Measurements from ENCODE around the gene SAMD8.
"Not testable (repeated sequence)": the region's sequence is repeated elsewhere in the genome, so short reads cannot be mapped to it uniquely, and the experiment has no call there.

The SAMD8 gene

DNA sequence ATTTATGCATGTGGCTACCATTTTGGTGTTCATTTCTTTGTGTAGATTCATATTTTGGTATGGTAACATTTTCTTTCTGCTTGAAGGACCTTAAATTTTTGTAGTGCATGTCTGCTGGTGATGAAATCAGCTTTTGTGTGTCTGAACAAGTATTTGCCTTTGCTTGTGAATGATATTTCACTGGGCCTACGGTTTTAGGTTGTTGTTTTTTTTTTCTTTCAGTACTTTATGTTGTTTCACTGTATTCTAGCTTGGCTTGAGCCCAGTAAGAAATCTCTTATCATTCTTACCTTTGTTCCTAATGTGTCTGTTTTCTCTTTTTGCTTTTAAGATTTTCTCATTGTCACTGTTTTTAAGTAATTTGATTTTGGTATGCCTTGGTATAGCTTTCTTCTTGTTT, 31.9 kb downstream of the SAMD8 start:
- DNase-seq = no peak

DNA sequence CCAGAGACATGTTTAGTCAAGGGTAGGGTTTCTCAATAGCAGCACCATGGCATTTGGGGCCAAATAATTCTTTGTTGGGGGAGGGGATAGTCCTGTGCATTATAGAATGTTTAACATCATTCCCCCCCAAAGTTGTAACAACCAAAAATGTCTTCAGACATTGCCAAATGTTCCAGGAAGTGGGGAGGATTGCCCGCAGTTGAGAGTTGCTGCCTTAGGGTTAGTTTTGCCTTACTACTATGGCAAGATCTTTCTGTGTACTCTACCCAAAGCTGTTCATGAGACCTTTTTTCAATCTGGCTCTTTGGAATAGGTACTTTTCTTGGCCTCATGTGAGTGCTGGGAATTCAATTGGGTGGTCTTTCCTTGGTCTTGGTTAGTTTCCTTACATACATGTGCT, 34.1 kb downstream of the SAMD8 start:
- DNase-seq = no peak

DNA sequence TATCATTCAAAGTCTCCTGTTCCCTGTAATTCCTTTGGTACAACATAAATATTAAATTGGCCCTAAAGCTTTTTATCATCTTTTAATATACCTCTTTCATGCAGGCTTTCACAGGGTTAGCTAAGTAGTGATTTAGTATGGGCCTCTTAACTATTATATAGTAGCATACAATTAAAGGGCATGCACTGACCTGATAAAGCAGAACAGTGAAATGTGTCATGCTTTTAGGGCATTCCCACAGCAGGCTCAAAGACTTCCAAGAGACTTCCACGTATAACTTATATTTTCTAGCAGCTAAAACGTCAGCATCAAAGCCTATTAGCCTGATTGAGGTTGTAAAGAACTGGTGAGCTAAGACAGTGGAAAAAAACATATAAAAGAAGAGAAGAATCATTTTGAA, 35.3 kb downstream of the SAMD8 start:
- DNase-seq = no peak

DNA sequence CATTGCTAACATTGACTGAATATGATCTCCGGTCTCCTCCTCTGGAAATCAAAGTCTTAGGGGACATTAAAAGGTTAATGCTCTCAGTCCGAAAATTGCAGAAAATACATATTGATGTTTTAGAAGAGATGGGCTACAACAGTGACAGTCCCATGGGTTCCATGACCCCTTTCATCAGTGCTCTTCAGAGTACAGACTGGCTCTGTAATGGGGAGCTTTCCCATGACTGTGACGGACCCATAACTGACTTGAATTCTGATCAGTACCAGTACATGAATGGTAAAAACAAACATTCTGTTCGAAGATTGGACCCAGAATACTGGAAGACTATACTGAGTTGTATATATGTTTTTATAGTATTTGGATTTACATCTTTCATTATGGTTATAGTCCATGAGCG, 39.2 kb downstream of the SAMD8 start:
- no peak for DNase-seq

DNA sequence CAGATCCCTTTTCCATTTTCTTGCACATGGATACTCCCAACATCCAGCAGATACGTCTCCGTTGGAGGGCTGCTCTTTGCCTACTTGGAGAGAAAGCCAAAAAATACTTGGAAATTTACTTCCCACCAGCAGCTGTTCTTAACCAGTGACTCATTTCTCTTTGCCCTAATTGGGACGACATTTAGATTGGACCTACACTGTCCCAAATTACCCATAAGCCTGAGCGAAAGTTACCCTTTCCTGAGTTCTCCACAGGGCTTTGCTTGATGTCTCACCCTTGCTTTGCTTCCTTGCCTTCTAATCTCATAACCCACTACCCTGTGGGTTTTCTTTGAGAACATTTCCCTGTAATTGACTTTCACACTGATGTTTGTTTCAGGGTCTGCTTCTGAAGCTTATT, 48.1 kb downstream of the SAMD8 start:
- DNase-seq = no peak

DNA sequence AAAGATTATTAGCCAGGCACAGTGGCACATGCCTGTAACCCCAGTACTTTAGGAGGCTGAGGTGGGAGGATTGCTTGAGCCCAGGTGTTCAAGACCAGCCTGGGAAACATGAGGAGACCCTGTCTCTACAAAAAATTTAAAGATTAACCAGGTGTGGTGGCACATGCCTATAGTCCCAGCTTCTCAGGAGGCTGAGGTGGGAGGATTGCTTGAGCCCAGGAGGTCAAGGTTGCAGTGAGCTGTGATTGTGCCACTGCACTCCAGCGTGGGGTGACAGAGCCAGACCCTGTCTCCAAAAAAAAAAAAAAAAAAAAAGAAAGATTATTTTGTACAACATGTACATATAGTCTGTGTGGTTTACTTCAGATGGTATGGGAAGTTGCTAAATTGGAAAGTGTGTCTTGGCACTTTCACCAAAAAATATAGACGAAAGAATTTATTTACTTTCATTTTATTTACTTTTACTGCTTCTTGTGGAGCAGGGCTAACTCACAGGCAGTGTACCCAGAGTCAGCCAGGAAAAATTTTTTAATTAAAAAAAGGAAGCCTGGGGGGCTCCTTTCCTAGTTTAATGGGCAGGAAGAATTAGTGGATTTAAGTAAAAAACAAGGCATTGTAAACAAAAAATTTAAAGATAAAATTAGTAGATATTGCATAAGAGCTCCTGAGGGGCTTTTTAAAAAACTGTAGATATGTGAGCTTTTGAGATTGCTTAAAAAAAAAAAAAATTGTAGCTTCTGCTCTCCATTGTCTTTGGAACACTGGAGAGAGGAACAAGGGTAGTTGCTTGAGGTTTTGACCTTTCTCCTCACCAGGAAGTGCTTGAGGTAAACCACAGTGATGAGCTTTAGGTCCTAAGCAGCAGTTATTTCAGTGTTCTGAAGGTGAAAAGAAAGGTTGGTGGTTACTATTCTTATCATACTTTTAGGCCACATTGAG, 54.5 kb downstream of the SAMD8 start:
- no peak for DNase-seq

DNA sequence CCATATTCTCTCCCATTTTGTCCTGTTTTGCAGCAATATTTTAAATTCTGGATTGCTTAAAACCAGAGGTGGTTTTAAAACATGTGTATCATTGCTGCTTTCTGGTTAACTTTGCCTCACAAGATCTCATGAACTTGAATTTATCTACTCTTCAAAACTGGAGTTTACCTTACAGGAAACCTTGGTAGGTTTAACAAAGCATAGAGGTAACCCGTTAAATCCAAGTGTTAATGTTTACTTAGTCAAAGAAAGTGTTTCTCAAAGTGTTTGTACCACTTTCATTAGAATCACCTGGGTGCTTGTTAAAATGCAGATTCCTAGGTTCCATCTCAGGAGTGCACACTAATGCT, 55.1 kb downstream of the SAMD8 start:
- no peak for DNase-seq

DNA sequence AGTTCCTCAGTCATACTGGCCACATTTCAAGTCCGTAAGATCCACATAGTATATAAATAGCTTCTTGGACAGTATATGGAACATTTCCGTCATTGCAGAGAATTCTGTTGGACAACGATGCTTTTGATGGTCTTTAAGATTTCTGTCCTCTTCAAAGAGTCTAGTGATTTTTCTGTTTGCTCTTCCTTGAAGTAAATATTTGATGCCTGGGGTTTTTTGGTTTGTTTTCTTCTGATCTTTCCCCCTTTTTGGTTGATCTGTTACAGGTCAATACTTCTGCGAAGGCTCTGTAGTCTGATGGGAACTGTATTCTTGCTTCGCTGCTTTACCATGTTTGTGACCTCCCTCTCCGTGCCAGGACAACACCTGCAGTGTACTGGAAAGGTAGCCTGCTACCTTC, 56.8 kb downstream of the SAMD8 start:
- DNase-seq = no peak

DNA sequence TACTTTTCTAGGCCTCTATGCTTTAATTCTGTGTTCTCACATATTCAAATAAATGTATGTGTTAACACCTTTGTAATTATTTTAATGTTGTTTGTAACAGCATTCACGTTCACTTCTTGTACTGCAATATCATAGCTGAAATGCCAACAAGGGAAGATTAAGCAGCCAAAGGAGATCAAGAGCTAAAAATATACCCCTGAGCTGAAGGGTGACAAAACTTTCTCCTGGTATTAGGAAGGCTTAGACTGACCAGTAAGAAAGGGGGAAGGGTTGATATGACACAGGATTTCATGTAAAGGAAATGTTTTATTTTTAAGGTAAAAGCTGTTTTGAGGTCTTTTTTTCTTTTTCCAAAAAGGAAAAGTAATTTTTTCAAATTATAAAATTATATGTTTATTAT, 58.8 kb downstream of the SAMD8 start:
- DNase-seq = no peak

DNA sequence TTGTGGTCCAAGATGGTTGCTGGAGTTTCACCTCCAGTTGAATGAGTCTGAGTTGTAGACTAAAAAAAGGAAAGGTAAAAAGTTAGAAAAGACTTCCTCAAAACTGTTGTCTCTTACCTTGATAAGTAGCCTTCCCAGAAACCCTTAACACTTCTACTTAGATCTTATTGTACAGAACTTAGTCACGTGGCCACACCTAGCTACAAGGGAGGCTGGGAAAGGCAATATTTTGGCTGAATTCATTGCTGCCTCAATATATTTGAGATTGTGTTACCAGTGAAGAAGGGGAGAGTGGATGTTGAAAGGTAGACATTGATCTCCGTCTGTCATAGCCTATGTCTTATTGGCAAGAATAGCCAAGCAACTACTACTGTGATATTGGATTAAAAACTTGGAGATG, 63.6 kb downstream of the SAMD8 start:
- DNase-seq = no peak

DNA sequence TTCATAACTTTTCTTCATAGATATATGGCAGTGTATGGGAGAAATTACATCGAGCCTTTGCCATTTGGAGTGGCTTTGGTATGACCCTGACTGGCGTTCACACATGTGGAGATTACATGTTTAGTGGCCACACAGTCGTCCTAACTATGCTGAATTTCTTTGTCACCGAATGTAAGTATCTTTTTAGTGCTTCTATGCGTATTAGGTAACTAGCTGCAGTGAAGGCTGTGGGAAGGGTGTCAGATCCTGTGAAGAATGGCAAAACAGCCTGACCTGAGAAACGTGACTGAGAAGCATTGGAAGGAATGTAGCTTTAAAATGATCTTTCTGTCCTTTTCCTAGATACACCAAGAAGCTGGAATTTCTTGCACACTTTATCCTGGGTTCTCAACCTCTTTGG, 64.6 kb downstream of the SAMD8 start:
- DNase-seq = no peak

DNA sequence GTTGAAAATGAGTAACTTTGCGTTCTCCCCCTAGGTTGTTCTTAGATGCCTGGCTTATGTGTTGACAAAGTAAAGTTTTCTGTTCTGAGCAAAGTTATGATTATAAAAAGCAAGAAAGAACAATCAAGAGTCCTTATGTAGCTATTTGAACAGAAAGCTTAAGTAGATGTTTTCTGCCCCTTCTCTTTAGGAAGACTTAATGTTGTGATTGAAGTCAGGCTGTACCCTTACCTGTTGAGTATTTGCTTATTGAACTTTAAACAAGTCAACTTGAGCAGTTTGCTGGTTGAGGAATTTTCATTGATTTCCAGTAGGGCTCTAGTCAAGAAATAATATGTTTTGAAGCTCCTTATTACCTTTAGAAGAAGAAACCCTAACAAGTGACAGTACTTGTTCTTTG, 65.3 kb downstream of the SAMD8 start:
- no peak for DNase-seq

DNA sequence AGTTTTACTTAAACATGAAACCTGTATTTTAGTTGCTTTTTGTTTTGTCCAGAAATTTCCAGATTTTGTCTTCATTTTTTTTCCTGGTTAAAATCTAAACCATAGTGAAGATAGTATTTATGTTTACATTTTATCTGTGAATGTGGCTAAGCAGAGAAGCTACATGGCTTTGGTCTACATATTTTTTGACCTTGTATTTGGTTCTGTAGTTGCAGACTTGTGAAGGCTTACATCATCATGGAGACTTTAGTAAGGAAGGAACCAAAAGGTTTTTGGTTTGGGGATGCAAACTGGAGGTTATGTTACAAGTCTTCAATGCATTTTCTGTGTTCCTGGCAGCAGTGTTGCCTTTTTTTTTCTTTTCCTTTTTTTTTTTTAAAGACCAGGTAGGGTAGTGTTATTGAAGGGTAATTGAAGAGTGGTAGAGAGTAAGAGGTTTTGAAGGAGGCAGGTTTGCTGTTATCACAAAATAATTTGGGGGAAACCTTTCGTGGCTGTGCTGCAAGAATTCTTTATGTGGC, 68.3 kb downstream of the SAMD8 start:
- DNase-seq = no peak

DNA sequence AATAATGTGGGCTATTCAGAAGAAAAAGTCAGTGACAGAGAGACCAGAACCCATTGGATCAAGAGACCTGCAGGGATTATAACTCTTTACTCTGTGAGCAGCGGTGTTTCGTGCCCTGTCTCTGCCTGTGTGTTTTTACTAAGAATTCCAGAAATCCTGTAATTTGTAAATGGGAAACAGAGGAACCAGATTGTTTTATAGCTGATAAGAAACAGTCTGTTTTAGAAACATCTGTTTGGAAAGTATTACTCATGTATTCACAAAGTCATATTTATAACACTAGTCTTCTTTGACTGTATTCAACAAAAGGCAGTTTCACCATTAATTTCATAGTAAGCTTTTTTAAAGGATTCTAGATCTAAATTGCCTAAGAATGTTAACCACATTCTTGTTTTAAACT, 69.1 kb downstream of the SAMD8 start:
- DNase-seq = no peak

DNA sequence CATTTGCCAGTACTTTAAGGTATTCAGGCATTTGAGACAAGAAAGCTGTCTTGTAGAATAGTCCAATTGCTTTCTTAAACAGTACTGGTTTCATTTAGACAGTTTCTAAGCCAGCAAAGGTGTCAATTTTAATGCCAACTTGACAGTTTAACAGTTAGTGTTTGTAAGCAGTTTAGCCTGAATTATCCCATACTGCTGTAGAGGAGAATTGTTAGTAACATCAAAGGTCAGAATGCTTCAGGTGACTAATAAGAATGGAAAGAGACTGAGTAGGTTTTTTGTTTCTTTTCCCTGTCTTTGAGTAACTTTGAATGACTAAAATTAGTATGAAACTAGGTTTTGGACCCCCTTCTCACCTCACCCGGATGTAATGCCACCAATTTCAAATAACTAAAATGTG, 69.6 kb downstream of the SAMD8 start:
- DNase-seq = no peak

DNA sequence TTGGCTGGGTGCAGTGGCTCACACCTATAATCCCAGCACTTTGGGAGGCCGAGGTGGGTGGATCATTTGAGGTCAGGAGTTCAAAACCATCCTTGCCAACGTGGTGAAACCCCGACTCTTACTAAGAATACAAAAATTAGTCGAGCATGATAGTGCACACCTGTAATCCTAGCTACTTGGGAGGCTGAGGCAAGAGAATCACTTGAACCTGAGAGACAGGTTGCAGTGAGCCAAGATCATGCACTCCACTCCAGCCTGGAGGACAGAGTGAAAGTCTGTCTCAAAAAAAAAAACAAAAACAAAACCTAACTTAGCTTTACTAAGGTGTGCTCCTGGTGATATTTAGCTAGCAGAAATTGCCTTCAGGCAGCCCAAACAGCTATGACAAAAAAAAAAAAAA, 74.9 kb downstream of the SAMD8 start:
- DNase-seq = no peak

DNA sequence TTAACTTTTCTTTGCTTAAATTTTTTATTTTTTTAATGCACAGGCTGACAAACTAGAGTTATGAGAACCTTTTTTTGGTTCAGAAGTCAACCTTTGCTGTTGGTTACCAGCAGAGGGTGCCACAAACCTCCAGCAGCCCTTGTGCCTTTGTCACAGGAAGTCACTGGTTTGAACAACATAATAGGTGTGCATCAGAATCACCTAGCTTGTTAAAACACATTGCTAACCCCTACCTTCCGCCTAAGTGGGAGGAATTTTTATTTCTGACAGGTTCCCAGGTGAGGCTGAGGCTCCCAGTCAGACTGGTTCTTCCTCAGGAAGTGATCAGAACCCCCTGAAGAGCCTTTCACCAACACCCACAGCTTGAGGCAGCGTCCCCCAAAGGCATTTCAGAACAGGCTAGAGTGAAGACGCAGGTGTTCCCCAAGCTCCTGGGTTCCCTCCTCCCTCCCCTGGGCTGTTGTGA, 76.5 kb downstream of the SAMD8 start:
- DNase-seq = no peak

DNA sequence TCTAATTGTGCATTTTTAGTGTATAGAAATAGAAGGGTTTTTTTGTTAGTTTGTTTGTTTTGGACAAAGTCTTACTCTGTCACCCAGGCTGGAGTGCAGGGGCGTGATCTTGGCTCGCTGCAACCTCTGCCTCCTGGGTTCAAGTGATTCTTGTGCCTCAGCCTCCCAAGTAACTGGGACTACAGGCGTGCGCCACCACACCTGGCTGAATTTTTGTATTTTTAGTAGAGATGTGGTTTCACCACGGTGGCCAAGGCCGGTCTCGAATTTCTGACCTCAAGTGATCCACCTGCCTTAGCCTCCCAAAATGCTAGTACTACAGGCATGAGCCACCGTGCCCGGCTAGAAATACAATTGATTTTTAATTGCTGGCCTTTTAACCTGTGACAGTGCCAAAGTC, 77.1 kb downstream of the SAMD8 start:
- DNase-seq = not testable (repeated sequence)

DNA sequence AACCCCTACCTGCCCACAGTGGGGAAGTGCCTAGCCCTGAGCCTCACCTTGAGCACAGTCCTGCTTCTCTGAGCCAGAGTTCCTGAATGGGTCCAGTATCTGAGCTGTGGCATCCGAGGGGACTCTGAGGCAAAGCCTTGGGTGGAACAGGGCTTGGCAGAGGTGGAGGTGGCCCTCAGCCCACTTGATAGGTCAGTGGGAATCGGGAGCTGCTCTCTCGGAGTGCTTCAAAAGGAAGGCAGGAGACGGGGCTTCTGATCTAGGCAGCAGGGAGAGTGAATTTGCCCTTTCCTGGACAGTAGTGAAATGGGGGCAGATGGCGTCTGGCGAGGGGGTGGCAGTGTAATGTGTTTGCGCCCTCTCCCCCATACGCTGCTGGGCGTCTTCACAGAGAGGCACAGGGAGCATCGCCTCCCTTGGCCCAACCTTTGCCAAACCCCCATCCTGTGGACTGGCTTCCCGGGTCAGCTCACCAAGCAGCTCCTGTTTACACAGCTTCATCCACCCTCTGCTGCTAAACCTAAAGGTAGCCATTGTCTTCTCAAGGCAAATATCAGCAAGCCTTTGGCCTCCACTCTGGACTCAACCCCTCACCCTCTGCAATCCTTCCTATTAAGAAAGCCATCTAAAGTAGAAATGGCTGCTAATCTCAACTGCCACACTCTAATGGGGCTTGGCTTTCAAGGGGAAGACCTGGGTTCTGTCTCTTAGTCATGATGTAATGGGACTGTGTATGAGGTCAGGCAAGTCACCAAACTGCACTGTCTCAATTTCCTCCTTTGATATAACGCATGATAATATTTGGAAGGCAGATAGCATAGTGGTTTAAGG, 78.0 kb downstream of the SAMD8 start:
- DNase-seq = no peak

DNA sequence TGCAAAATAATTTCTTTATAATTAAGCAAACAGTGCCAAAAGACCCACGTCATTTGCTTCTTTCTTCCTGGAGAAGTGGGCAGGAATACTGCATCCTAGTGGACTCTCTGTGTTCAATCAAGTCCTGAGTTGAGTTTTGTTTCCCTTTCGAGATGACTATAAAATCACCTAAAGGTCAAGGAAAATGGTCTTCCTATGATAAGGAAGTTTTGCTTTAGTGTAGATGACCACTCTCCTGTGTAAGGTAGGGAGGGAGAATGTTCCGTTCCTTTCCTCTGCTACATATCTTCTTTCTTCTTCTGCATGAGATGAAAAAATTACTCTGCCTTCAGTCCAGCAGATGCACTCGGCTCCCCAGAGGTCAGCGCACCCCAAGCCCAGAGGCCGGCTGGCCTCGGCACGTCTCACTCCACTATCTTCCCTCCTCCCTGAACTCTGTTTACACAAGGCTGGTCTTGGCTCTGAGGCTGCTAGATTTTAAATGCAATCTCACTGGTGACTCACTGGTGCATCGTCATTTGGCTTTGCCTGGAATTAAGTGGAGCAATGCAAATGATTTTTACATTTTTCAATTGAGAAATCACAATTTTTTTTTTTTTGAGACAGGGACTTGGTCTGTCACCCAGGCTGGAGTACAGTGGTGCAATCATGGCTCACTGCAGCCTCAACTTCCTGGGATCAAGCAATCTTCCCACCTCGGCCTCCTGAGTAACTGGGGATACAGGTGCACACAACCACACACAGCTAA, 80.5 kb downstream of the SAMD8 start:
- DNase-seq = no peak

DNA sequence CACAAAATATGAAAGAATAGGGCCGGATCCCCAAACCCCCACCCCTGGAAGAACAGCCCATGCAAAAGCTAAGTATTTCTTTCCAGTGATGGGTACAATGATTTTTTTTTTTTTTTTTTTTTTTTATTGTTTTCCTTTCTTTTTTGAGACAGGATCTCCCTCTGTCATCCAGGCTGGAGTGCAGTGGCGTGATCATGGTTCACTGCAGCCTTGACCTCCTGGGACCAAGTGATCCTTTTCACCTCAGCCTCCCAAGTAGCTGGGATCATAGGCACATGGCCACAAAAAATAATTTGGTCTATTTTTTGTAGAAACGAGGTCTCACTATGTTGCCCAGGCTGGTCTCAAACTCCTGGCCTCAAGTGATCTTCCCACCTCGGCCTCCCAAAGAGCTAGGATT, 83.2 kb downstream of the SAMD8 start:
- not testable (repeated sequence) for DNase-seq

DNA sequence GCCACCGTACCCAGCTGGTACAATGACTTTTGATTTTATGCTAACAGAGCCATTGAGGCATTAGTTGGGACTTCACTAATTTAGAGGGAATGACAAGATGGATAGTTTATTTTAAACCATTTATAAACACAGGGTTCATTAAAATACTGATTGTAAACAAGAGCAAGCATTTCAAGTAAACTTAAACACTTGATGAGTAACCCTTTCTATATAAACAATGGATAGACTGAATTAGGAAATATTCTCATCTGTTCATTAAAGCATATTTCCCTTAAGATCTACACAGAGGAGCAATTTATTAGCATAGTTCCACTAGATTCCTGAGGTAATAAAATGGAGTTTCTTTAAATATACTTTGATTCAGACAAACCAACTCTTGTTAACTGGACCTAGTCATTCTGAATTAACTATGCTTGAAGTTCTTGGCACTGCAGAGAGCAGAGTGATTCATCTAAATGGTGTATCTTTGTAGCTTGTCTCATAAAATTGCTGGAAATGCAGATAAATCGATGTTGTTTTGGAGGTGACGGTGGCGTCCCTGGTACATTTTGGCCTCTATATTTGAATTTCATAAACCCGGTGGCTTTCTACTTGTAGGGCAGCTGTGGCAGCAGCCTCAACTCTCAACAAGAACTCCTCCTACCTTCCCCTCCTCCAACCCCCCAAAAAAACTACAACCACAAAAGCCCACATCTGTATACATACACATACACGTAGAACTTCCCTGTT, 83.7 kb downstream of the SAMD8 start:
- DNase-seq = no peak

DNA sequence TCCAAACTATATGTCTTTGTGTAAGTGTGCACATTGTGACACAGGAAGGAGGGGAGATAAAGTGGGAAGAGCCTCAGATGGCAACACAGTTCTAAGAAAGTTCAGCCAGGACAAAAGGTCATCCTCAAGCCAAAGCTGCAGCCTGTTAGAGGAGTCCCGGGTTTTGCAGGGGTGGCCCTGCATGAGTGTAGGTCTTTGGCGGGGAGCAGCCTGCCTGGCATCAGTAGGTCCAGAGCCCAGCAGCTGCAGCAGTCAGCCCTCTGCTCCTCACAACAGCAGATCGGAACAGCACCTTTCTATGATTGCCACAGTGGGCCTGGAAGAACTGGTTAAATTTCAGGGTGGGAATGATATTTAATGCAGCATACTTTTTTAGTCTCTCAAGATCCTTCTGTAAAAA, 85.6 kb downstream of the SAMD8 start:
- no peak for DNase-seq
